Stimulated activated CD4-positive, alpha-beta T cell treated with anti-CD3 and anti-CD28 coated beads, Interleukin-12 subunit alpha, Interleukin-12 subunit beta, amount 100 ng/mL, for 24 hours (primary cell): ENCODE measurements around the gene DDI2.
"Not testable (repeated sequence)": the region's sequence is repeated elsewhere in the genome, so short reads cannot be mapped to it uniquely, and the experiment has no call there.

Source experiments
- DNase-seq, 2 experiments: peaks; one replicate each; pipeline ENCODE4 v3.0.0-alpha.2; 2020; ENCODE audit warnings: low read depth in 2 of 2

Gene DDI2

GRCh38 chr1:15617173-15618076, at the start of gene DDI2:
Gene DDI2, plus strand, starts transcription at chr1:15617458. Its CDS starts 213 bp downstream, at chr1:15617671.
- peak; percentile 87 to 96 for DNase-seq

DNA sequence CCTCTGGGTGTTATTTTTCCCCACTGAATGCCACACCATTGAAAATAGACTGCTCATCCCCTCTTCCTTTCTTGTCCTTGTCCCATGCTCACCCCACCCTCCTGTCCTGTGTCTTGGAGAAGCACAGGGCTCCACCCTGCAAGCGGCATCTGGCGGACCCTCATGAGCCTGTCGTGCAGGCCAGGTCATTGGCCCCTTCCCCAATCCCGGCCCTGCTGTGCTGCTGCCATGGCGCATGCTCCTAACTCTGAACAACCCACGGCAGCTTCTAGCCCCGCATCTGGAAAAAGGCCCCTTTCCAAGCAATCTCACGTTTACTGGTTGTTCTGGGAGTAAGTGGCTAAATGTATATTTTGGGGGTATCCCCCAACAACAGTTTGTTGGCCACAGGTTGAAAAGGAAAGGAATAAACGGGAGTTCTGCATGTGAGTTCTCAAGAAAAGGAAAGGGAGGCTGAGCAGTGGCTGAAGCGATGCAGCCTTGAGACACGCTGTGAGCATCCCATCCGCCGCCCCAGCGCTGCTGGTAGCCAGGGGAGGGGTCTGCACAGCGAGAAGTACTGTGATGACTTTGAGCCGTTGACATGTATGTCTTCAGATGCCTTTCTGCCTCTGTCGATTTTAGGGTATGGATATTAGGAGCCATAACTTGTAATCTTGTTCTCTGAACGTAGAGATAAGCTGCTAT, 48.7 kb upstream of the DDI2 start:
- DNase-seq, result no peak

DNA sequence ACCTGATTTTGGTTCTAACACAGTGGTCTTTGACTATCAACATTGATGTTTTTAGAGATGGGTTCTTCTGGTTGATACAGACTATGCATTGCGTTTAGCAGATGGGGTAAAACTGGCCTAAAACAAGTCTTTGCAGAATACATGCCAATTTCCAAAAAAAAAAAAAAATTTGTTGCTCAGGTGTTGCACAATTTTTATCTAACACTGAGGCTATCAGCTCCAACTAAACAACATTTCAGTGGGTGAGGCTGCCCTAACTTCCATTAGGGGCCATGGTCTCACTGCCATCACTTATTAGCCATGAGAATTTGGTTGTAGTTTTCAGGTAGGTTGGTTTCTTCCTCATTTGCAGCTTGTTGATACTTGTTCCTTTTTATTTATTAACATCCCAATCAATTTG, 46.4 kb upstream of the DDI2 start:
- DNase-seq, result no peak

- DNase-seq, result no peak
These were observed 46.0 kb upstream of the DDI2 start for GRCh38 chr1:15571266-15571665.

DNA sequence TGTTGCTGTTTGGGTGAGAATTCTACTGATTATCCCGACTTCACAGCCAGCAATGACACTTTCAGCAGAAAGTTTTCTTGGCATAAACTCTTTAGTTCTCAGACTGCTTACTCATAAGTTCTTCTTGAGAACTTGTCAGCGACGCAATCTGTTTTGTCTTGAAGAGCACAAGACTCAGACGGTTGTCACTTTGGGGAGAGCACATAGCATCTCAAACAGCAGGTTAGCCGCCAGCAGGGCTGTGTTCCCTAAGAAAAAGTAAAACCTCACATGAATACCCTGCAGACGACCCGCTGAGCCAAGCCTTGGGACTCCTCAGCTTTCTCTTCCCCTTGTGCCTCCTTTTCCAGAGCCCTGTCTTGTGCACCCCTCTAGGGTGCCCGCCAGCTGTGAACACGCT, 43.8 kb upstream of the DDI2 start:
- no peak for DNase-seq

- no peak for DNase-seq
These were observed 42.5 kb upstream of the DDI2 start for GRCh38 chr1:15574741-15575140.

- DNase-seq, result no peak
These were observed 41.6 kb upstream of the DDI2 start for GRCh38 chr1:15575549-15576150.

DNA sequence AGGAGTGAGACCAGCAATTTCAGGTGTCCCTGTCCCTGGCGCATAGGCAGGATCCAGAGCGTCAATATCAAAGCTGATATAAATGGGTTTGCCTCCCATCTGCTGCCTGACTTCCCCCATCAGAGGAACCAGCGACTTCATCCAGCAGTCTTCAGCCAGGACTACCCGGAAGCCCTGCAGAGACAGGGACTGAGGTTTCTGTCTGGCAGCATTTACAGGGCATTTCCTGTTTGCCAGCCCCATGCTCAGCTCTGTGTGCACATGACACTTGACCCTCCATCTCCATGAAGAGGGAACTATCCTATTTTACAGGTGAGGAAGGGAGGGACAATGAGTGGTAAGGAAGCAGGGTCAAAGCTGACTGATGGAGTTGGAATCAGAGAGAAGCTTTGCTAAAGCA, 39.6 kb upstream of the DDI2 start:
- no peak for DNase-seq

DNA sequence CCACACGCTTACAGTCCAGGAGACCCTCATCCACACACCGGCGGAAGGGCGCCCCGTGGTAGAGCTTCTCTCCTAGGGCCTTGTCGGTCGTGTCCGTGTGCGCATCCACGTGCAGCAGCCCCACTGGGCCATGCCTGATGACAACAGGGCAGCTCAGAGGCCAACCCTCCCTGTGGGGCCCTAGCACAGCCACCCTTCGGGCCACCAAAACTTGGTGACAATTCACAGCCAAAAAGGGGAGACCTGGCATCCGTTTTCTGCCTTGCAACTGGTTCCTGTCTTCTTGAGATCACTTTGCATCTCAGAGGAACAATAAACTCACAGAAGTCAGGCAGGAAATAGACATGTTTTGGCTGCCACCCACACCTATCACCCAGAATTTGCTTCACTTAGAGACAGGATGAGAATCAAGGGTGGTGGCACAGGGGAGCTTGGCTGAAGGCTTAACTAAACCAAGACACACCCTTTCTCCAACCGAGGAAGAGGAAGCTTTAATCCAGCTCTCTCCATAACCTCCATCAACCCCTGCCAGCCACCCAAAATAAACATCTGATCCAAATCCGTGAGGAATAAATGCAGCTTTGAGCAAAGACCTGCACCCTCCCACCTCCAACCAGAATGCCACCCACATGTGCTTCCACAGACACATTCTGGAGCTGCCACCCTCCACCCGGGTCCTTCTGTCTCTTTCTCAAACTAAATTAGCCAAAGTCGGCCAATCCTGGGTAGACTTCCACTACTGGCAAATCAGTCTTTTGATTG, 38.2 kb upstream of the DDI2 start:
- no peak for DNase-seq

DNA sequence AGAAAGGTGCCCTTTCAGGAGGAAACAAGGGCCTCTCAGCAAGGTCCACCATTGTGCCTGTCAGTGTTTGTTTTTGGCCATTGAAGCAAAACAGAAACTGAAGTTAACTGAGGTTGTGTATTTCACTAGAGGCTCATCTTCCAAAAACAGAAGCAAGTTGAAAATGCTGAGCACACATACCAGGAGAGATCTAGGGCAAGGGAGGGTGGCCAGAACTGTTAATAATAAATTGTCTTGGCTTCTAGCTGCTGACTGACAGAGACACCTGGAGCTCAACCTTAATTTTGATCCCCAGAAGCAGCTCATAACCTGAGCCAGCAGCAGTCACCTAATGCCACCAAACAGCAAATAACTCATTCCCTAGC, 37.6 kb upstream of the DDI2 start:
- no peak for DNase-seq

- no peak for DNase-seq
These were observed 34.1 kb upstream of the DDI2 start for GRCh38 chr1:15583016-15583706.

GRCh38 chr1:15584489-15585363, 32.5 kb upstream of the DDI2 start, which contains the start of gene AGMAT:
Gene AGMAT, minus strand, starts transcription at chr1:15585051. Its CDS starts 84 bp downstream, at chr1:15584967.
- DNase-seq, result peak; percentile 47 to 57

- no peak for DNase-seq
These were observed 25.0 kb upstream of the DDI2 start for GRCh38 chr1:15592285-15592684.

DNA sequence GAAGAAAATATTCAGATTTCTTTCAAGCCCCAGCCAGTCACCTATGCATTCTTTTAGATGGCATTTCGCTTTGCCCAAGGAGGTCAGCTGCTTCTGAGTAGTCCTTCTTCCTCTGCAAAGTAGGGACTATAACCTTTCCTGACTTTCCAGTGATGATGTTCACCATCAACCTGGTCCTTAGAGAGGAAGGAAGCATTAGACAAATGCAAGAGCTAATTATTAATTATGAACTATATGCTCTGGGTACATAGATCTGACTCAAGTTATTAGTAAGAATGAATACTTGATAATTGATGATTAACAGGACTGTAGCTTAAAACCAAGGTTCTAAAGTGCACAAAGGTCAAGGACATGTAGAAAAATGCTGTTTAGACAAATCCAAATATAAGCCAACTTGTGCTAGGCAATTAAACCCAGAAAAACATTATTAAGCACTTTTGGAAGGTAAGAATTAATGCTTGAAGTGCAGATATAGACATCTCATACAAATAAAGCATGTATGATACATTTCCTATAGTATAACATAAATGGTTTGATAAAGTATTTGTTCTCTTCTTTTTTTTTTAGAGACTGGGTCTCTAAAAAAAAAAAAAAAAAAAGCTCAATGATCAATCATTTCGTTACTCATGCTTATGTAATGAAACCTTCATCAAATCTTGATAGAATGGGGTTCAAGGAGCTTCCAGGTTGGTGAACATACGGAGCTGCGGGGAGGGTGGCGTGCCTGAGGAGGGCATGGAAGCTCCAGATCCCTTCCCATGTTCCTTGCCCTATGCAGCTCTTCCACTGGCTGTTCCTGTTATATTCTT, 21.2 kb upstream of the DDI2 start:
- no peak for DNase-seq

DNA sequence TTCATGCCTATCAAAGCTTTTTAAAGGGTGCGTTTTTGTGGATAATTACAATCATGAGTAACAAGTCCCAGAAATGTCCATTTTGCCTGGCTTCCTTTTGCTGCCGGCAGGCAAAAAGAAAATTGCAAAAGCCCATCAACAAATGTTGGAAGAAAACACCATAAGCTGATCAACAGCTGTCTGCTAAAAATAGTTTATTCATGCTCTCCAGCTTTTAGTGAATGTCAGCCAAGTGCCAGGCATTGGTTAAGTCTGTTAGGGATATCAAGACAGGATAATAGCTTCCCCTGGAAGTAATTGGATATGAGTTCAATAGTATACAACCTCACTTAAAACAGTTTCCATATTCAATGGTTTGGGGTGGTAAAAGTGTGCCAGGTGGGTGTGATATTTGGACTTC, 18.8 kb upstream of the DDI2 start:
- DNase-seq, result no peak

GRCh38 chr1:15603050-15603965, 13.9 kb upstream of the DDI2 start:
- peak; percentile 83 to 89 for DNase-seq

- not testable (repeated sequence) for DNase-seq
These were observed 13.3 kb upstream of the DDI2 start for GRCh38 chr1:15603966-15604282.

DNA sequence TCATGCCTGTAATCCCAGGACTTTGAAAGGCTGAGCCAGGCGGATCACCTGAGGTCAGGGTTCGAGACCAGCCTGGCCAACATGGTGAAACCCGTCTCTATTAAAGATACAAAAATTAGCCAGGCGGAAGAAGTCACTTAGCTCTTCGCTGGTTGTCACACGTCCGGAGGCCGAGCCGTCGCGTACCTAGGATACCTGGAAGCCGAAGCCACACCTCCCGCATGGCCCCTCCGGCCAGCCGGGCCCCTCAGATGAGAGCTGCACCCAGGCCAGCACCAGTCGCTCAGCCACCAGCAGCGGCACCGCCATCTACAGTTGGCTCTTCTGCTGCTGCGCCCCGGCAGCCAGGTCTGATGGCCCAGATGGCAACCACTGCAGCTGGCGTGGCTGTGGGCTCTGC, 12.9 kb upstream of the DDI2 start:
- DNase-seq, result not testable (repeated sequence)
